SKM-1 treated with dmso at 0.1 percent for 144 hours (cell line): Measurements from ENCODE around the gene SH2B2.

Source experiments
- DNase-seq: peaks from one replicate; lab custom pipeline; 2025; ENCODE audit not compliant: unreplicated experiment; lab: John Stamatoyannopoulos, UW

SH2B2 gene

DNA sequence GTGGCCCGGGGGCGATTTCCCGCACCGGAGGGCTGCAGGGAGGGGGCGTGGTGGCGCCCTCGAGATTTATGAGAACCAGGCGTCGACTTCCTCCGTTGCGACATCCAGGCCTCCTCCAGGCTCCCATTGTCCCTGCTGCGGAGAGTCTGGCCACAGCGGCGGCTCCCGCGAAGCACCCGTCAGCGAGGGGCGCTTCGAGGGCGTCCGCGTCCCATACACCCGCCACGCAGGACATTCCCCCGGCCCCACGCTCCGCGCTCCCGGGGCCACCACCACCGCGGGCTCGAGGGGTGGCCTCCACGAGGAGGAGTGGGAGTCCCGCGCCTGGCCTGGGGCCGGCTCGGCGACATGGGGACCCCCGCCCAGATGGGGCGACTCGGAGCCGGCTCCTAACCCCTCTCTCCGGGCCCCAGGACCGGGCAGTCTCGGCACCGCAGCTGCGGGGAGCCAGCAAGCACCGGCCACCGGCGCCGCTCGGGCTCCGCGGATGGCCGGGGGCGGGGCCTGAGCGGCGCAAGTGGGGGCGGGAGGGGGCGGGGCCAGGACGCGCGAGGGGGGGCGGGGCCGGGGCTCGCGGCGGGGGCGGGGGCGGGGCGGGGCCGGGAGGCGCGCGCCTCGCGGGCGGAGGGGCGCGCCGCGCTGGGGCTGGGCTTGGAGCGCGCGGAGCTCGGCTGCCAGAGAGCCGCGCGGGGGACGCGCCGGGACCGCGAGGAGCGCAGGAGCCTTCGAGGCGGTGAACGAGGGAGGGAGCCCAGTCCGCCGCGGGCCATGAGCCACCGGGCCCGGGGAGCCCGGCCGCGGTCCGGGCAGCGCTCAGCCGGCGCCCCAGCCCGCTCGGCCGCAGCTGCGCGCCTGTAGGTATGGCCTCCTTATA is at the start of gene SH2B2:
SH2B2 (plus strand) TSS at position 632 of the 874 bp plus-strand sequence. CDS start 13,683 bp downstream, outside the sequence.
- DNase-seq, result peak; percentile 80

DNA sequence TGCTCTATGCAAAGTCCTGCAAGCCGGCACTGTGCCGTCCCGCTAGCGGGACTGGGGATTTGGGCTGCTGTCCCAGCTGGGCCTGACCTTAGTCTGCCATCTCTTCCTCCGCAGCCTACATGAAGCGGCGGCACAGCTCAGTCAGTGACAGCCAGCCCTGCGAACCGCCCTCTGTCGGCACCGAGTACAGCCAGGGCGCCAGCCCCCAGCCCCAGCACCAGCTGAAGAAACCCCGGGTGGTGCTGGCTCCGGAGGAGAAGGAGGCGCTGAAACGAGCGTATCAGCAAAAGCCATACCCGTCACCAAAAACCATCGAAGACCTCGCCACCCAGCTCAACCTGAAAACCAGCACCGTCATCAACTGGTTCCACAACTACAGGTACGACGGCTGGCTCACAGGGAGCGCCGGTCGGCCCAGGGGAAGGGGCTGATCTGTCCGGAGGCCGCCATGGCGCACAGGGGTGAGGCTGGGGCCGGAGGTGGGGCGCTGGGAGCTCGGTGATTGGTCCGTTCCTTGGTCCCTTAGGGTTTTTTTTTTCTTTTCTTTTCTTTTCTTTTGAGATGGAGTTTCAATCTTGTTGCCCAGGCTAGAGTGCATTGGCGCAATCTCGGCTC is 47.4 kb upstream of the SH2B2 start:
- no peak for DNase-seq

DNA sequence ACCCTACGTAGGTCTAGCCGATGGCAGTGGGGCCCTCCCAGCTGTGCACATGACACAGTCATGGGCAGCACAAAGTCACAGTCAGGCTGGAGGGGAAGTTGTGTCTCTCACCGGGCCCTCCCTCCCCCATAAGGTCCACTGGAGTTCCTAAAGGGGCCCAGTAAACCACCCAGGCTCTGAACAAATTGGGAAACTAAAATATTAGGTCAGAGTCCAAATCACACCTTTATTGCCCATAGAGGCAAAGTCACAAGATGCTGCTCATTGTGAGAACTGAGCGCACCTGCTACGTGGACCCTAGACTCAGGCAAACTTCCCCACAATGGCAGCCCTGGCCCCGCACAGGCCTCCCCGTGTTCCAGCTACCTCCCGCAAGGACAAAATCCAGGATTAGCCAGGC is 45.2 kb upstream of the SH2B2 start:
- DNase-seq, result no peak

DNA sequence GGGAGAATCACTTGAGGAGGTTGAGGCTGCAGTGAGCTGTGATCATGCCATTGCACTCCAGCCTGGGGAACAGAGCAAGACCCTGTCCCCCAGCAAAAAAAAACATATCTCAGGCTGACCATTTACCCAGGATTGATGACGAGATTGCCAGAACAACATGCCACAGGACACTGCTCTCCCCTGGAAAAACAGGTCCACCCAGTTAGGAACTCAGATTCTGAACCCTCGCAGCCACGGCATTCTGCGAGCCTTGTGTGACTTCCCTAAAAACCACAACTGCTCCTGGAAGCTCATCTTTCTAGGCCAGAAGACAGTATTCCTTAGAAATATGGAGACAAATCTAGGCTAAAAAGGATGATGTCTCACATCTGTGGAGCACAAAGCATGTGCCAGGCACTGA is 42.1 kb upstream of the SH2B2 start:
- DNase-seq, result no peak

DNA sequence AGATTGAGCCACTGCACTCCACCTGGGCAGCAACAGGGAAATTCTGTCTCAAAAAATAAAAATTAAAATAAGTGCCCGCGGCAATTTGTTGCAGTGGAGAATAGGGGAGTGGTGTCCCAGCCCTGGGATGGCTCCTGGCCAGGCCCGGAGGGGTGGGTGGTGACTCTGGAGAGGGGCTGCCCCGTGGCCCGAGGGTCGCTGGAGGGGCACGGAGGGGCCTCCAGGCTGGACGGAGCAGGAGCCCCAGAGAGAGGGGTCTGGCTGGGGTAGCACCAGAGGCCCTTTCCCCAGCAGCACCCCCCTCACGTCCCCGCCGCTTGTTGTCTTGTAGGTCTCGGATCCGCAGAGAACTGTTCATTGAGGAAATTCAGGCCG is 38.6 kb upstream of the SH2B2 start:
- no peak for DNase-seq

GRCh38 chr7:102248456-102249395 is 37.9 kb upstream of the SH2B2 start:
- no peak for DNase-seq

- DNase-seq, result no peak
Observed at GRCh38 chr7:102251531-102252365, 34.9 kb upstream of the SH2B2 start.

DNA sequence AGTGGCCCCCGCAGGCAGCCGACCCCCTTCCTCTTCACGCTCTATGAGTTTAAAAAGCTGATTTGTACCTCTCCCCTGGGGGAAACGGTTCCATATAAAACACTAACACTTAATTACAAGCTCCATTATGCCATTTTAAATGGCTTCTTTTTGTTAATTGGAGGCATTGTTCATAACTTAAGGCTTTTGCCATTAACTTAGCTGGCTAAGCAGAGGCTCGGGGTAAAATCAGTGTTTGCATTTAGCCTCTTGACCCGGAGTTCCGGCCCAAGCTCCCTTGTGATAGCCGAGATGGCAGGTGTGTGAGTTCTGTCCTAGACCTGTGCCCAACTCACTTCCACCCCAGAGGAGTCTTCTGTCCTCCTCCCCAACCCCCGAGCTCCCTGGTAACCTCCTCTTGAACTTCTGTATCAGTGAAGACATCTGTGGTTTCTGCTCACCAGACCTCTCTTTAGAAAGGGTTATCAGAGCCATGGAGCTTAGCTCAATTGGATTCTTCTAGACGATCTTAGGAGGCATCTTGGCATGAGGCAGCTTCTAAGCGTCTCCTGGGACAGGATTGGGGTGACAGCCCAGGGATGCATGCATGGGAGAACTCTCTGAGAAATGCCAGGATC is 34.2 kb upstream of the SH2B2 start:
- DNase-seq, result no peak

GRCh38 chr7:102253066-102253972 is 33.3 kb upstream of the SH2B2 start:
- no peak for DNase-seq

DNA sequence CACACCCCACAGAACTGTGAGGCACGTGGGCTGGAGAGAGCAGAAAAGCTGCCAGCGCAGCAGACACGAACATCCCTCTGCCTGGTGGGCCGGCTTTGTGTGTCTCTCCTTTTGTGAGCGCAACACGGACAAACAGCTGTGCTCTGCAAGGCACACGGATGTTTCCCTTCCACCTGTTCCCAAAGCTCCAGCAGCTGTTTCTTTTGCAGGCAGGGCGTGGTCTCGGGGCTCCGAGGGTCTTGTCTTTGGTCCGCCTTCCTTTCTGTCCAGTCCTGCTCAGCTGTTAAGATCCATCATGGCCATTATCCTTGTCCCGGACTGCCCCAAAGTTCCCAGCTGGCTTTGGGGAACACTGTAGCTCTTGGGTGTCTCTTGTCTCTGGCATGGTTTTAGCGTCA is 32.7 kb upstream of the SH2B2 start:
- no peak for DNase-seq

- DNase-seq, result no peak
Observed at GRCh38 chr7:102254521-102254920, 32.1 kb upstream of the SH2B2 start.

- no peak for DNase-seq
Observed at GRCh38 chr7:102255501-102255900, 31.2 kb upstream of the SH2B2 start.

GRCh38 chr7:102255916-102256315 is 30.8 kb upstream of the SH2B2 start:
- DNase-seq, result no peak

DNA sequence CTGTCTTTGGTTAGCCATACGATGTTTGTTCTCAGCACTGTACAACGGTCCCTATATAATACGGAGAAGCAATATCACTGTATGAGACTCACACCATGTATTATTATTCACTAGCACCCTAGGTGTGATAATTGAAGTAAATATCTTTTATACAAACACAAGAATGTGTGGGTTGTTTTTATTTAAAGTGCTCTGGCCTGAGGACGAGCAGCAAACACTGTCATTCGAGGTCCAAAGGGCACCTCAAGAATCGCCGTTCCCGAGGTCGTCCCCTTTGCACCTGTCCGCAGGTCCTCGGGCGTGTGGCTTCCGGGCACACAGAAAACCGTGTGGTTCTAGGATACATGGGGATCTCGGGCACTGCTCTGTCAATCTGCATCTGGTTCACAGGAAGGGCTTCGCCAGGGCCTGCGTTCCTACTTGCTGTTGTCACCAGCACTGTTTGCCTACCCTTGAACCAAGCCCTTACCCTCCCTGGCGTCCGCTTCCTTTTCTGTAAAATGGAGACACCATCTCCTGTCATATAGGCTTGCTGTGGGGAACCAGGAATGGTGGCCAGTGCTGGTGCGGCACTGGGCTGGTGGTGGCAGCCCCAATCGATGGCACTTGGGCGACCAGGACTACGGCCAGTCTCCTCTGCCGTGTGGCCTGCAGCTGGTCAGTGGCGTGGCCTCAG is 28.5 kb upstream of the SH2B2 start:
- DNase-seq, result no peak

GRCh38 chr7:102258749-102259107 is 27.9 kb upstream of the SH2B2 start:
- no peak for DNase-seq

DNA sequence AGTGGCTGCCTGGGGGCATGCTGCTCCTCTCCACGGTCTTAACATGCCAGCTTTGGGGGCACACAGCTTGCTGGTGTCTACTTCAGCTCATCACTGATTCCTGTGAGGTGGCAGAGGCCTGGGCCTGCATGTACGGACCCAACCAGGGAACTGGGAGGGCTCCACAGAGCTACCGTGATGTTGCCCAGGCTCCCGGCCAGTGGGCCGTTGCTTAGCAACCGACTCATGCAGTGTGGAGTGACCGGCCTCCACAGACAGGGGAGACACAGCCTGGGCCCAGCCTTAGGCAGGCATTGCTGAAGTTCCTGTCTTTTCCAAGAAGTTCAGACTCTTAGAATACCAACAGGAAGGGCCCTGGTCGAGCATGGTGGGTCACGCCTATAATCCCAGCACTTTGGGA is 25.8 kb upstream of the SH2B2 start:
- no peak for DNase-seq

- no peak for DNase-seq
Observed at GRCh38 chr7:102261451-102261850, 25.2 kb upstream of the SH2B2 start.

GRCh38 chr7:102262546-102262945 is 24.1 kb upstream of the SH2B2 start:
- no peak for DNase-seq
